ENCODE results near the gene CEBPZ. TPM values are rescaled to one million over a fixed set of nuclear protein-coding genes. Genes with fewer than 3 reads are reported as not detected.

The CEBPZ gene
- 47.3 and 64.2 TPM in 2 replicates for total RNA-seq

- no peak for TF ChIP-seq CTCF (conservative IDR thresholded peaks at IDR 0.05; ENCODE audit: low read depth, low read length)
- DNase-seq (ENCODE audit: low read depth), result peak; percentile 67
- H3K4me3 ChIP-seq (ENCODE audit: low read depth, low read length), result peak within 1 kb of the TSS; percentile 68
Observed at GRCh38 chr2:37231241-37232130, at the start of gene CEBPZ, which contains the start of gene NDUFAF7. CEBPZ (minus strand) TSS chr2:37231596; CDS start chr2:37231567, 29 bp downstream. NDUFAF7 (plus strand) TSS chr2:37231658; CDS start chr2:37231706, 48 bp downstream.

GRCh38 chr2:37276291-37276690 is 44.9 kb upstream of the CEBPZ start:
- DNase-seq (ENCODE audit: low read depth), result no peak
- TF ChIP-seq CTCF (conservative IDR thresholded peaks at IDR 0.05; ENCODE audit: low read depth, low read length), result no peak
- no peak overlapping the region for H3K4me3 ChIP-seq (ENCODE audit: low read depth, low read length)

- H3K4me3 ChIP-seq (ENCODE audit: low read depth, low read length), result no peak overlapping the region
- no peak for TF ChIP-seq CTCF (conservative IDR thresholded peaks at IDR 0.05; ENCODE audit: low read depth, low read length)
- DNase-seq (ENCODE audit: low read depth), result no peak
Observed at GRCh38 chr2:37274359-37274965, 43.1 kb upstream of the CEBPZ start.

- TF ChIP-seq CTCF (conservative IDR thresholded peaks at IDR 0.05; ENCODE audit: low read depth, low read length), result no peak
- H3K4me3 ChIP-seq (ENCODE audit: low read depth, low read length), result no peak overlapping the region
- DNase-seq (ENCODE audit: low read depth), result no peak
Observed at GRCh38 chr2:37271376-37272067, 40.1 kb upstream of the CEBPZ start.

GRCh38 chr2:37268111-37268510 is 36.7 kb upstream of the CEBPZ start:
- DNase-seq (ENCODE audit: low read depth), result no peak
- no peak overlapping the region for H3K4me3 ChIP-seq (ENCODE audit: low read depth, low read length)
- no peak for TF ChIP-seq CTCF (conservative IDR thresholded peaks at IDR 0.05; ENCODE audit: low read depth, low read length)

GRCh38 chr2:37267685-37268084 is 36.3 kb upstream of the CEBPZ start:
- TF ChIP-seq CTCF (conservative IDR thresholded peaks at IDR 0.05; ENCODE audit: low read depth, low read length), result no peak
- no peak overlapping the region for H3K4me3 ChIP-seq (ENCODE audit: low read depth, low read length)
- DNase-seq (ENCODE audit: low read depth), result no peak

All from epithelial cell of proximal tubule (primary cell).